Tibial artery (tissue), 4 donors: ENCODE data around the gene RHEBL1.

Experiments
- DNase-seq, 2 donors: peaks; one replicate each; pipeline ENCODE4 v3.0.0-alpha.2; 2019
- H3K27ac ChIP-seq, 2 donors: fragments of 200-600 bp; sonication (generic) in 1 of 2; 1 replicate in 1 of 2; 2 replicates in 1 of 2; pipeline ENCODE4 v1.5.1; 2018 to 2019; ENCODE audit warnings: mild to moderate bottlenecking in 1 of 2
- H3K27me3 ChIP-seq, 2 donors: fragments of 200-600 bp; sonication (generic) in 1 of 2; one replicate each; pipeline versions ENCODE4 v1.5.1 to v1.6.0; 2016 to 2019
- H3K36me3 ChIP-seq, 3 donors: fragments of 200-600 bp; sonication (generic) in 2 of 3; one replicate each; pipeline ENCODE4 v1.5.1; 2016 to 2019; ENCODE audit warnings: mild to moderate bottlenecking in 2 of 3
- H3K4me1 ChIP-seq, 4 donors: fragments of 200-600 bp; sonication (generic) in 2 of 4; 1 replicate in 3 of 4; 2 replicates in 1 of 4; pipeline ENCODE4 v1.5.1; 2016 to 2019
- H3K4me3 ChIP-seq, 2 donors: fragments of 200-600 bp; sonication (generic) in 1 of 2; 1 replicate in 1 of 2; 2 replicates in 1 of 2; pipeline ENCODE4 v1.5.1; 2018 to 2019; ENCODE audit warnings: mild to moderate bottlenecking in 2 of 2
- H3K9me3 ChIP-seq, 3 donors: fragments of 200-600 bp; sonication (generic) in 1 of 3; one replicate each; pipeline ENCODE4 v1.5.1; 2016 to 2019
- CTCF ChIP-seq, 2 experiments: fragments of 200-600 bp in 1 of 2; fragments of 450-650 bp in 1 of 2; IDR thresholded peaks; one replicate each; pipeline ENCODE4 v1.5.1; 2017 to 2019; ENCODE audit warnings: antibody characterized with exemption in 2 of 2, mild to moderate bottlenecking in 1 of 2, moderate library complexity in 1 of 2
- intact Hi-C: fragments of 100-400 bp; cut with DNase I; formaldehyde crosslinking; loops from one replicate; pipeline ENCODE4 v1.15.0; 2023; ENCODE audit warnings: low total_unique reads

RHEBL1 gene

GRCh38 chr12:49060237-49061156 is 9.3 kb downstream of the RHEBL1 start, which contains the start of gene KMT2D:
Gene KMT2D, minus strand, starts transcription at chr12:49060794. Its CDS starts 5,470 bp downstream, at chr12:49055324.
- Histone ChIP-seq H3K4me3 (peak within 1 kb of the TSS; percentile 98 to 99), H3K27me3 (no peaks in the 10 kb centered on the region), H3K9me3 (no peaks in the 10 kb centered on the region), H3K36me3 (peaks cover 0 to 4% (median 0%) of the 10 kb centered on the region in 3 donors), H3K4me1 (peaks cover 0 to 47% (median 39%) of the 10 kb centered on the region in 4 donors), H3K27ac (peak within 1 kb of the TSS; percentile 93 to 97)
- intact Hi-C loops = loop anchor here (10.0 kb wide), 1 partner anchor 54 kb away; the partner anchor contains the start of gene LMBR1L
- DNase-seq = peak; percentile 85 to 94
- peak; percentile 54 to 70 for TF ChIP-seq CTCF (IDR thresholded peaks at IDR 0.05)

- Histone ChIP-seq H3K36me3 (peaks cover 0 to 8% (median 8%) of the 10 kb centered on the region in 3 donors), H3K4me3 (peak overlapping the region; percentile 98 to 99), H3K27ac (peak overlapping the region; percentile 93 to 97), H3K4me1 (peaks cover 0 to 53% (median 44%) of the 10 kb centered on the region in 4 donors), H3K9me3 (no peaks in the 10 kb centered on the region), H3K27me3 (no peaks in the 10 kb centered on the region)
- intact Hi-C loops = loop anchor here (5.0 to 10.0 kb wide), 2 partner anchors 55 to 393 kb away; partner anchors contain the start of gene LMBR1L
- no peak for DNase-seq
- TF ChIP-seq CTCF (IDR thresholded peaks at IDR 0.05) = no peak
These were observed 10.2 kb downstream of the RHEBL1 start for GRCh38 chr12:49059299-49060171.

- Histone ChIP-seq H3K27me3 (no peaks in the 10 kb centered on the region), H3K27ac (peak overlapping the region; percentile 93 to 97), H3K4me1 (peaks cover 0 to 53% (median 44%) of the 10 kb centered on the region in 4 donors), H3K4me3 (peak overlapping the region; percentile 98 to 99), H3K36me3 (peaks cover 0 to 14% (median 13%) of the 10 kb centered on the region in 3 donors), H3K9me3 (no peaks in the 10 kb centered on the region)
- intact Hi-C loops = loop anchor here (5.0 kb wide), 1 partner anchor 393 kb away; no protein-coding TSS in a partner anchor
- DNase-seq = no peak
- no peak for TF ChIP-seq CTCF (IDR thresholded peaks at IDR 0.05)
These were observed 10.8 kb downstream of the RHEBL1 start for GRCh38 chr12:49059045-49059298.

- DNase-seq = no peak
- no peak for TF ChIP-seq CTCF (IDR thresholded peaks at IDR 0.05)
These were observed 11.3 kb downstream of the RHEBL1 start for GRCh38 chr12:49058366-49059044.

GRCh38 chr12:49057888-49058287 is 11.9 kb downstream of the RHEBL1 start:
- H3K27me3 ChIP-seq = no peaks in the 10 kb centered on the region
- H3K27ac ChIP-seq = peak overlapping the region; percentile 93 to 97
- peaks cover 0 to 53% (median 44%) of the 10 kb centered on the region in 4 donors for H3K4me1 ChIP-seq
- peaks cover 9 to 25% (median 24%) of the 10 kb centered on the region in 3 donors for H3K36me3 ChIP-seq
- H3K4me3 ChIP-seq = peak overlapping the region; percentile 98 to 99
- TF ChIP-seq CTCF (IDR thresholded peaks at IDR 0.05) = no peak
- intact Hi-C loops = loop anchor here (5.0 kb wide), 1 partner anchor 394 kb away; no protein-coding TSS in a partner anchor
- DNase-seq = no peak
- no peaks in the 10 kb centered on the region for H3K9me3 ChIP-seq

More at GRCh38 chr12:49058366-49059044, 11.3 kb downstream of the RHEBL1 start:
- no peaks in the 10 kb centered on the region for H3K27me3 ChIP-seq
- H3K4me1 ChIP-seq = peaks cover 0 to 53% (median 44%) of the 10 kb centered on the region in 4 donors
- intact Hi-C loops = loop anchor here (5.0 kb wide), 1 partner anchor 394 kb away; no protein-coding TSS in a partner anchor
- H3K4me3 ChIP-seq = peak overlapping the region; percentile 98 to 99
- H3K27ac ChIP-seq = peak overlapping the region; percentile 93 to 97
- peaks cover 3 to 18% (median 18%) of the 10 kb centered on the region in 3 donors for H3K36me3 ChIP-seq
- H3K9me3 ChIP-seq = no peaks in the 10 kb centered on the region
